Activated naive CD8-positive, alpha-beta T cell treated with anti-CD3 and anti-CD28 coated beads, Interleukin-2, amount 50 U/mL, for 24 hours (primary cell): ENCODE measurements around the gene TGFBR3.

Experiments
- ATAC-seq: fragments of 150-1000 bp; cut with Tn5 transposase; one replicate; pipeline ENCODE4 v1.10.0; 2021
- DNase-seq: peaks from one replicate; pipeline ENCODE4 v3.0.0; 2021
- H3K27ac Mint-ChIP-seq: one replicate; pipeline ENCODE4 v1.8.0; 2021; ENCODE audit warnings: mild to moderate bottlenecking, mixed read lengths
- H3K27me3 Mint-ChIP-seq: one replicate; pipeline ENCODE4 v1.8.0; 2021; ENCODE audit warnings: mixed read lengths
- H3K36me3 Mint-ChIP-seq: one replicate; pipeline ENCODE4 v1.8.0; 2021; ENCODE audit warnings: low read depth, mixed read lengths
- H3K4me1 Mint-ChIP-seq: one replicate; pipeline ENCODE4 v1.8.0; 2021; ENCODE audit warnings: mixed read lengths
- H3K4me3 Mint-ChIP-seq: one replicate; pipeline ENCODE4 v1.8.0; 2021; ENCODE audit warnings: mild to moderate bottlenecking, moderate library complexity, mixed read lengths
- H3K9me3 Mint-ChIP-seq: one replicate; pipeline ENCODE4 v1.8.0; 2021; ENCODE audit warnings: mixed read lengths

The TGFBR3 gene

DNA sequence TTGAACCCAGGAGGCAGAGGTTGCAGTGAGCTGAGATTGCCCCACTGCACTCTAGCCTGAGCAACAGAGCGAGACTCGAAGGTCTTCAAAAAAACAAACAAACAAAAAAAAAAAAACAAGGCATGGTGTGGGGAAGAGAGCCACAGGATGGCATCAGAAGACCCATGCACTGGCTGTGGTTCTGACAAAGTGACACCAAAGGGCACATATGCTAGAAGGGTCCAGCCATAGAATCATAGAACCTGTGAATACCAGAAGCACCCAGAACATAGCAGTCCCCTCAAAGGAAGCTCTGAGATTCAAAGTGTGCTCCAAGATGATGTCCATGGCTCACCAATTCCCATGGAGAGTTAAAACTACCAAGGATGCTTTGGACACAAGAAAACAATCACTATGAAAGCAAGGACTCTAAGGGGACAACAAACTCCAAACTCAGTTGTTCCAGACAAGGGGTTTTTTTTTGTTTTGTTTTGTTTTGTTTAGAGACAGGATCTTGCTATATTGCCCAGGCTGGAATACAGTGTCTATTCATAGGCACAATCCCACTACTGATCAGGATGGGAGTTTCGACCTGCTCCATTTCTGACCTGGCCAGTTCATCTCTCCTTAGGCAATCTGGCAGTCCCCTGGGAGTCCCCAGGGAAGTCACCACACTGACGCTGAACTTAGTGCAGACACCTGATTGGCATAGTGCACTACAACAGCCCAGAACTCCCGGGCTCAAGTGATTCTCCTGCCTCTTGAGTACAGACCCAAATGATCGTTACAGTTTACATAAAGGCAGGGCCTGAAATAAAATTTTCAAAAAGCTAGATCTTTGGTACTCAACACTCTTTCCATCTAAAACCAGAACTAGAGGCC lies 56.4 kb downstream of the TGFBR3 start:
- Mint-ChIP-seq H3K9me3 (no peaks in the 10 kb centered on the region), H3K27ac (no peak overlapping the region), H3K27me3 (no peaks in the 10 kb centered on the region), H3K36me3 (no peaks in the 10 kb centered on the region), H3K4me1 (peaks cover 20% of the 10 kb centered on the region), H3K4me3 (no peak overlapping the region)
- no peak for DNase-seq
- ATAC-seq, result peak; percentile 15

DNA sequence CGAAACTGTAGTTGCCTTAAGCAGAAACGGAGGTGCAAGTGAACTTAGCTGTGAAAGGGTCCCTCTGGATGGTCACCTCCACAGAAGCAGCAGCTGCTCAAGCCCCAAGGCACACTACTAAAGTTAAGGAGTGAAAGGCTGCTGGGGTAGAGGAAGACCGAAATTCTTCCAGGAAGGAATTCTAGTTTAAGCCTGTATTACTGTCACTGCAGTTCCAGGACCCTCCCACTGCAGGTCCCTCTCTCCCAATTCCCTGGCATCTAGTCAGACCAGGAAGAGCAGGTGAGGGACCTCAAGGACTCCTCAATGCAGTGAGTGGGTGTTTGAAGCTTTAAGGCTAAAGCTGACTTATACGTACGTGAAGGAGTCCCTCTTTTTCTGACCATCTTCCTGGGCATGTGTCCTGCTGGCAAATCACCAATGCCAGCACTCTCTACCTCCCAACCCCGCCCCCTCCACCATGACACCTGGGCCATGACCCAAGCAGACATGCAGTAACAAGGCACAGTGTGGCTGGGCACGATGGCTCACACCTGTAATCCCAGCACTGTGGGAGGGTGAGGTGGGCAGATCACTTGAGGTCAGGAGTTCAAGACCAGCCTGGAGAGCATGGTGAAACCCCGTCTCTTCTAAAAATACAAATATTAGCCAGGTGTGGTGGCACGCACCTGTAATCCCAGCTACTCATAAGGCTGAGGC lies 57.2 kb downstream of the TGFBR3 start:
- H3K4me1 Mint-ChIP-seq, result peaks cover 20% of the 10 kb centered on the region
- no peak for DNase-seq
- no peaks in the 10 kb centered on the region for H3K9me3 Mint-ChIP-seq
- no peak overlapping the region for H3K4me3 Mint-ChIP-seq
- ATAC-seq, result no peak
- no peaks in the 10 kb centered on the region for H3K36me3 Mint-ChIP-seq
- no peak overlapping the region for H3K27ac Mint-ChIP-seq
- no peaks in the 10 kb centered on the region for H3K27me3 Mint-ChIP-seq

DNA sequence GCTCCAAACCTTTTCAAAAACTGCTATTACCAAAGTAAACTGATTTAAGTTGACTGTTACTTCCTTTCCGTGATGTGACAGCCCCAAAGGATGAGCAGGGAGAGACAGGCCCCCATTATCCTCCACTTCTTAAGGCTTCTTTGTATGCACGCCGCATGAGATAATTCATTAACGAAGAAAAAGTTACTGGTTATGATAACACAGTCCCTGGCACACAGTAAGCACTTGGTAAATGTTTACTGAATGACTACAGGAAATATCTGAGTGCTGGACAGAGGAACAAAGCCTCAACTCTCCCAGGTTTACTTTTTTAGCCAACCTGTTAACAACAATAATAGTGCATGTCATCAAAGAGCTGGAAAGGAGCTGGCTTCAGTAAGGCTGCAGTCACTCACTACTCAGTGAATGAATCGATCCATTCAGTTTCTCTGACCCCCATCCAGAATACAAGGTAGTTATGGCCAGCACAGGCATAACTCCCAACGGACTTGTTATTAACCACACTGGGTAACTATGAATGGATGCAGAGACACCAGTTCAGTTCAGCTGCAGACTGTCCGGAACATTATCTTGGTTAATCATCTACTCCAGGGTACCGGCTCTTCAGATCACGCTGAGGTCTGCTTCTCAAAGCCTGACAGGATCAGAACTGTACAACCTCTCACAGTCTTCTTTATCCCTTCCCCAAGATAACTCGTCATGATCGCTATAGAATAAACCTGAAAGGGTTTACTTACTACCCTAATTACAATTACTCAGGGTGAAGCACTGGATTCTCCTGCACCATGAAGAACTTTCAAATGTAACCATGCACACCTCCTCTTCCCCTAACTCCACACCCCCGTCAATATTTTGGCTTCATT lies 58.3 kb downstream of the TGFBR3 start:
- ATAC-seq (no peak), DNase-seq (no peak)
- peaks cover 20% of the 10 kb centered on the region for H3K4me1 Mint-ChIP-seq
- no peaks in the 10 kb centered on the region for H3K36me3 Mint-ChIP-seq
- H3K27me3 Mint-ChIP-seq, result no peaks in the 10 kb centered on the region
- H3K4me3 Mint-ChIP-seq, result no peak overlapping the region
- H3K27ac Mint-ChIP-seq, result no peak overlapping the region
- H3K9me3 Mint-ChIP-seq, result no peaks in the 10 kb centered on the region

DNA sequence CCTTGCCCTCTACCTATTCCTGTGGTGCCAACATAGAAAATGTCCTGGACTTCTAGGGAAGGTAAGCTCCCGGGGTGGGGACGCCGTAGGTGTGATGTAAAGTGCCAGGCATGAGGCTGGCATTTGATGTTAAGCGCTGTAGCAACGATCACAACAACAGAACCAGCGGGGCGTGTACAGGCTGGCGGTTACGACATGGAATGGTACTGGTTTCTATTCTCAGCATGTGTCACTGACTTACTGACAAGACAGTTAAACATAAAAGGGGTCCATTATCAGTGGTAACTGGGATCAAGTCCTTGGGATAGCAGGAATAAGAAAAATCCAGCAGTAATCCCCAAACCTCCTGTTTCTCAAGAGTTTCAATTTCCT lies 58.9 kb downstream of the TGFBR3 start:
- Mint-ChIP-seq H3K27ac (no peak overlapping the region), H3K27me3 (no peaks in the 10 kb centered on the region), H3K36me3 (no peaks in the 10 kb centered on the region), H3K9me3 (no peaks in the 10 kb centered on the region), H3K4me1 (peaks cover 20% of the 10 kb centered on the region), H3K4me3 (no peak overlapping the region)
- no peak for ATAC-seq
- no peak for DNase-seq

DNA sequence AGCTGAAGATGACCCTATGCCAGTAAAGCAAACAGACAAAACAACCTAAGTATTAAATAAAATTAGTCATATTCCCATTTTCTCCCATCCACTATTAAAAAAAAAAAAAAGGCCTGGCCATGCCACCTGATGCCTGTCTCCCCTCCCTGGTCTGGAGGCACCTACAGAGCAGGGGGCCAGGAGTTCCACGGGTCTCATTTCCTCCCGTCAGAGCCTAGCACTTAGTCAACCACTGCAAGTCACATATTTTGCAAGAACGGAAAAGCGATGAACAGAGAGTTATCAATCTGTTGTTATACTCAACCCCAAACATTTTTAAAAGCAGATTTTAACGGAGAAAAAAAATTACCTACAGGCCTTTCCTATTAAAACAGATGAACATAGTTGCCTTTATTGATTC lies 59.3 kb downstream of the TGFBR3 start:
- ATAC-seq, result no peak
- Mint-ChIP-seq H3K36me3 (no peaks in the 10 kb centered on the region), H3K9me3 (no peaks in the 10 kb centered on the region), H3K4me1 (peaks cover 21% of the 10 kb centered on the region), H3K4me3 (no peak overlapping the region), H3K27ac (no peak overlapping the region), H3K27me3 (no peaks in the 10 kb centered on the region)
- DNase-seq, result no peak

DNA sequence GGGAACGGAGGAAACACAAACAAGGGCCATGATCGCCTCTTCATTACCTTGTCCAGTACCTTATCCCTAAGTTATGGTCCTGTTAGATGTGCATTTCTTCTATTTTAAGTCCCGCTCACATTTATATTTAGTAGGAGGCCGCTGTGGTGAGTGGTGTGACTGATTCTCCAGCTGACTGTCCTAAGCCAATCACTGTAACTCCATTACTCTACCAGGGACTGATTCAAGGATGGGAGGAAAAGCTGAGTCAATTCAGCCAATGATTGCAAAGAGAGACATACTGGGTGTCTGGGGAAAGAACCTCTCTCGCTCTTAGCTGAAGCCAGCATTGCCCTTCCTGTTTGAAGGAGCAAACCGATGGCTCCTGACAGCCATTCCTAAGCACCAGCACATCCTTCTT lies 59.7 kb downstream of the TGFBR3 start:
- Mint-ChIP-seq H3K36me3 (no peaks in the 10 kb centered on the region), H3K27me3 (no peaks in the 10 kb centered on the region), H3K27ac (no peak overlapping the region), H3K4me1 (peaks cover 23% of the 10 kb centered on the region), H3K4me3 (no peak overlapping the region), H3K9me3 (no peaks in the 10 kb centered on the region)
- no peak for ATAC-seq
- no peak for DNase-seq

DNA sequence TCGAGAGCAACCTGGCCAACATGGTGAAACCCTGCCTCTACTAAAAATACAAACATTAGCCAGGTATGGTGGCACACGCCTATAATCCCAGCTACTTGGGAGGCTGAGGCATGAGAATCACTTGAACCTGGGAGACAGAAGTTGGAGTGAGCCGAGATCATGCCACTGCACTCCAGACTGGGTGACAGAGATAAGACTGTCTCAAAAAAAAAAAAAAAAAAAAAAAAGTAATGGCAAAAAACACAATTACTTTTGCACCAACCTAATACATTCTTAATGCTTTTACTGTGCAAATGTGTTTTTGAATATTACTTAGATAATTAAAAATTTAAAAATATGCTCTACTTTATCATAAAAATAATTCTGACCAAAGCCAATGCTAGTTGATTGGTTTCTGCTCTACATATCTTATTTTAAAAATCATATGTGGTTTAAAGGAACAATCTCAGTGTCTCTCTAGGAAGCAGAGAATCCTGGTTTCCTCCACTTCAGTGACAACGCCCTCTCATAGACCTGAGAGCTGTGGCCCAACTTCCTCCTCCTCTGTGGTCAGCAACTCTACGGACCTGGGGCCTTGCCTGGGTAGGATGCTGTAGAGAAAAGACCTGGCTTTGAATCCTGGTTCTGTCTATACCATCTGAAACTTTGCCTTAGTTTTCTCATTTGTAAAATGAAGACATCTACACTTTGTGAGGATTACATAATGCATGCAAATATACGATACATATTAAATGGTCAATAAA lies 64.7 kb downstream of the TGFBR3 start:
- DNase-seq, result no peak
- Mint-ChIP-seq H3K4me1 (peaks cover 20% of the 10 kb centered on the region), H3K4me3 (no peak overlapping the region), H3K9me3 (no peaks in the 10 kb centered on the region), H3K27ac (no peak overlapping the region), H3K27me3 (no peaks in the 10 kb centered on the region), H3K36me3 (no peaks in the 10 kb centered on the region)
- ATAC-seq, result no peak

DNA sequence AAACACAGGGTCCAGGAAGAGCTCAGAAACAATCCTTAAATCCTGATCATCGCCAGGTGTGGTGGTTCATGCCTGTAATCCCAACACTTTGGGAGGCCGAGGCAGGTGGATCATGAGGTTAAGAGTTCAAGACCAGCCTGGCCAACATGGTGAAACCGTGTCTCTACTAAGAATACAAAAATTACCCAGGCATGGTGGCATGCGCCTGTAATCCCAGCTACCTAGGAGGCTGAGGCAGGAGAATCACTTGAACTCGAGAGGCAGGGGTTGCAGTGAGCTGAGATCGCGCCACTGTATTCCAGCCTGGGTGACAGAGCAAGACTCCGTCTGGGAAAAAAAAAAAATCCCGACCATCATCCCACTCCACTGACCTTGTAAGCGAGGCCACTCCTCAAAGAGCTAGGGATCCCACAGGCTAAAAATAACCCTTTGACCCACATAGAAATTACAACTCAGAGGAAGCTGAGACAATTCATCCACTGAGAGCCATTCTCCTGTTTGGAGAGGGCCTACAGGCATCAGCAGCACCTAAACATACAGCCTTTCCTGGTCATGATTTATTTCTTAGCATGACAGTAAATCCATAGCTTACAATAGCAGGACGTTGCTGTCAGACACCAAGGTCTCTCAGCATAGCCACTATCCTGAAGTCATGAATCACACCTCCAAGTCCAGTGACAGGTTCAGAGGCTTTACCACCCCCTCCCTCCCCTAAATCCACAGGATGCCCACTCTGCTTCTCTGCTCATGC lies 66.7 kb downstream of the TGFBR3 start:
- ATAC-seq, result no peak
- Mint-ChIP-seq H3K36me3 (no peaks in the 10 kb centered on the region), H3K4me1 (peaks cover 23% of the 10 kb centered on the region), H3K4me3 (no peak overlapping the region), H3K9me3 (no peaks in the 10 kb centered on the region), H3K27me3 (no peaks in the 10 kb centered on the region), H3K27ac (no peak overlapping the region)
- DNase-seq, result no peak

DNA sequence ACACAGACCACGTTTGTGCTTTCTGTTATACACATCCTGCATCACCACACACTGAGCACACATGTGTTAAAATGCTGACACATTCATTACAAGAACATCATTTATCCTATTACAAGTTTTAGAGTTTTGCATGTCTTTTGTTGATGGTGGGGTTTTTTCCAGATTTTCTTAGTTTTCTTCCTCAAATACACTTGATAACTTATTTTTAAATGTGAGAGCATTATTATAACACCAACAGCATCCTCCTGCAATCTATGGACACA lies 67.3 kb downstream of the TGFBR3 start:
- H3K27ac Mint-ChIP-seq, result no peak overlapping the region
- peaks cover 28% of the 10 kb centered on the region for H3K4me1 Mint-ChIP-seq

DNA sequence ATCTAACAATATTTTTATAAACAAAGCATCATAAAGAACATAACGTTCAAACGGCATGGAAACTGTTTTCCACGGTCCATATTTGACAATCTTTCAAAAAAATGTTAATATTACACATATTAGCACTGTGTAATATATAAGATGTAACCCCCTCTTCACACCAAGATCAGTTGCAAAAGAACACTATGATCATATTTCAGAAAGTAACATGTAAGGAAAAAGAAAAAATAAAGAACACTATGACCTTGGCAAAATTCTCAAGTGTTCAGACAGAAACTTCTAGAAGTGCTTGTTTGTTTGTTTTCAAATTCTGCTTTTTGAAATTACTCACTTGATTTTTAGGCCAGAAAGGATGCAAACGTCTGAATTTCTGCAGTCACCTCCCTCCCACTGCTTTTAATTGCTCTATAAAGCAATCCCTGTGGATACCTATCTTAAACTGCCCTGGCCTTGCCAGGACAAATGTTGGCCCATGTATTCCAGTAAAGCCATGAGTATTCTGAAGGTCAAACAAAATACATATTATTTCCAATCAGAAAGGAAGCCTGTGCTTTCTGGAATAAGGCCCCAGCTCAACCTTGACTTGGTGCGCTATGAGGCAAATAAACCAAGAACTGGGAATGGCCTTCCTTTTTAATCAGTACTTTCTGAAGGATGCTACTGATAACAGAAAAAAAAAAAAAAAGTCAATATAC lies 68.6 kb downstream of the TGFBR3 start:
- Mint-ChIP-seq H3K27me3 (no peaks in the 10 kb centered on the region), H3K36me3 (no peaks in the 10 kb centered on the region), H3K27ac (peak overlapping the region; percentile 2), H3K4me1 (peaks cover 38% of the 10 kb centered on the region), H3K9me3 (no peaks in the 10 kb centered on the region), H3K4me3 (no peak overlapping the region)
- DNase-seq, result no peak
- ATAC-seq, result no peak

More for the DNA sequence above, 67.3 kb downstream of the TGFBR3 start:
- no peak for DNase-seq
- Mint-ChIP-seq H3K9me3 (no peaks in the 10 kb centered on the region), H3K4me3 (no peak overlapping the region), H3K27me3 (no peaks in the 10 kb centered on the region), H3K36me3 (no peaks in the 10 kb centered on the region)
- no peak for ATAC-seq

DNA sequence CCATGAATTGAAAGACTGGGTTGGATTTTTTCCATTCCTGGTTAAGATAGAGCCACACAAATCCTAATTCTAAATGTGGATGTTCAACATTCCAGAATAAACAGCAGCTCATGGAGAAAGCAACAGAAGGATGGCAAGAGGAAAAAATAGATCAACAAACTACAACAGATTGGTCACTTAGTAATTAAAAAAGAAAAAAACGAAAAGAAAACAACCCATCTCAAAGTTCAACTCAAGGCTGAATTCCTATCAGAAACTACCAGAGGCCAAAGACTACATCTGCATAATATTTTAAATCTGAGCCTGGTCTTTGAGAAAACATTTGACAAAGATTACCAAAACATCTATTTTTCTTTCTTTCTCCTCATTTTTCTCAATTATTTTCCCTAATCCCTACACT lies 69.9 kb downstream of the TGFBR3 start:
- H3K4me3 Mint-ChIP-seq, result no peak overlapping the region
- no peak overlapping the region for H3K27ac Mint-ChIP-seq
- no peaks in the 10 kb centered on the region for H3K9me3 Mint-ChIP-seq
- ATAC-seq (no peak), DNase-seq (no peak)
- H3K36me3 Mint-ChIP-seq, result no peaks in the 10 kb centered on the region
- H3K27me3 Mint-ChIP-seq, result no peaks in the 10 kb centered on the region
- peaks cover 44% of the 10 kb centered on the region for H3K4me1 Mint-ChIP-seq

DNA sequence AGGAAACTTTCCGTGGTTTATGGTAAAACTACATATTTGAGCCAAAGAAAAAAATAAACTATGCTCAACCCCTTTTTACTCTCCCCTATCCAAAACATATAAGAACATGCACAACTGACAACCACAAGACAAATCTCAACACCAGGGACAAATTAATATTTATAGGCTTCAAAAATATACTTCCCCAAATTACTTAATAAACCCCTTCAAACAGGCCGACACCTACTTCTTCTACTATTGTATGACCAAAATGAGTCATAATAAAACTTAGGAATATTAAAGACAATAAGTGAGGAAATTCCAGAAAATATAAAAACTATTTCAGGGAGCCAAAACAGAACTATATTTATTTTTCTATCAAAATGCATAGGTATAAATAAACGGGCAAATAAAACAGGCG lies 71.5 kb downstream of the TGFBR3 start:
- no peaks in the 10 kb centered on the region for H3K9me3 Mint-ChIP-seq
- no peak overlapping the region for H3K27ac Mint-ChIP-seq
- peaks cover 52% of the 10 kb centered on the region for H3K4me1 Mint-ChIP-seq

DNA sequence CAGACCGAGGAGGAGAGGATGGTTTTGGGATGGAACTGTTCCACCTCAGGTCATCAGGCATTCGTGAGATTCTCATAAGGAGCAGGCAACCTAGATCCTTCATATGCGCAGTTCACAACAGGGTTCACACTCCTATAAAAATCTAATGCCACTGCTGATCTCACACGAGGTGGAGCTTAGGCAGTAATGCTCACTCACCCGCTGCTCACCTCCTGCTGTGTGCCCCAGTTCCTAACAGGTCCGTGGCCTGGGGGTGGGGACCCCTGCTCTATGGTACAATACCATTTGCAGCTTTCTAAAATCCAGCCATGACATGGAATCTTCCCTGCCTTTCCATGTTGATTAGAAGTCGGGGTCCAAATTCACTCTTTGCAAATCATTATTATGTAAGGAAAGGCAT lies 72.1 kb downstream of the TGFBR3 start:
- no peak overlapping the region for H3K4me3 Mint-ChIP-seq
- no peak overlapping the region for H3K27ac Mint-ChIP-seq

More for the DNA sequence above, 71.5 kb downstream of the TGFBR3 start:
- H3K27me3 Mint-ChIP-seq, result no peaks in the 10 kb centered on the region
- DNase-seq, result no peak
- H3K36me3 Mint-ChIP-seq, result no peaks in the 10 kb centered on the region
- no peak overlapping the region for H3K4me3 Mint-ChIP-seq
- no peak for ATAC-seq

More for the DNA sequence above, 72.1 kb downstream of the TGFBR3 start:
- H3K36me3 Mint-ChIP-seq, result no peaks in the 10 kb centered on the region
- H3K27me3 Mint-ChIP-seq, result no peaks in the 10 kb centered on the region
- DNase-seq (no peak), ATAC-seq (peak; percentile 30)
- H3K4me1 Mint-ChIP-seq, result peaks cover 59% of the 10 kb centered on the region
- no peaks in the 10 kb centered on the region for H3K9me3 Mint-ChIP-seq
